Omental fat pad (tissue), 4 donors: ENCODE results near the gene SOAT2. TPM values are rescaled to one million over a fixed set of nuclear protein-coding genes. Genes with fewer than 3 reads are reported as not detected.
A peak's percentile ranks its signal among the peaks of the same experiment; 100 is the strongest.

Experiments used
- ATAC-seq: fragments of 150-250 bp; one replicate; pipeline ENCODE4 v1.9.1; 2016; ENCODE audit warnings: mild to moderate bottlenecking, moderate library complexity; ENCODE audit not compliant: low FRiP score
- DNase-seq: peaks from one replicate; pipeline ENCODE4 v3.0.0-alpha.2; 2019; ENCODE audit warnings: low spot score
- CTCF ChIP-seq, 3 donors: fragments of 450-650 bp; IDR thresholded peaks; one replicate each; pipeline ENCODE4 v1.5.1; 2016 to 2017; ENCODE audit warnings: antibody characterized with exemption in 3 of 3, mild to moderate bottlenecking in 3 of 3, moderate library complexity in 2 of 3
- total RNA-seq, 4 donors: library from RNA; depleted of rRNA; stranded (reverse); fragments of >200 nt; gene quantifications; one replicate each; pipeline ENCODE4 v1.1.0, GENCODE V29; 2016

The SOAT2 gene
- total RNA-seq, 4 donors from 2014 or later = not detected

- DNase-seq (no peak), ATAC-seq (peak; percentile 39)
- TF ChIP-seq CTCF (IDR thresholded peaks at IDR 0.05) = no peak
Observed at GRCh38 chr12:53071591-53072551, 31.4 kb upstream of the SOAT2 start.

GRCh38 chr12:53073881-53074280 is 29.4 kb upstream of the SOAT2 start:
- ATAC-seq (peak; percentile 5), DNase-seq (no peak)
- TF ChIP-seq CTCF (IDR thresholded peaks at IDR 0.05) = no peak

GRCh38 chr12:53074283-53074998 is 28.8 kb upstream of the SOAT2 start:
- no peak for TF ChIP-seq CTCF (IDR thresholded peaks at IDR 0.05)
- no peak for DNase-seq
- ATAC-seq = no peak

- no peak for ATAC-seq
- no peak for TF ChIP-seq CTCF (IDR thresholded peaks at IDR 0.05)
- no peak for DNase-seq
Observed at GRCh38 chr12:53074999-53075370, 28.3 kb upstream of the SOAT2 start.

- ATAC-seq (no peak), DNase-seq (no peak)
- no peak for TF ChIP-seq CTCF (IDR thresholded peaks at IDR 0.05)
Observed at GRCh38 chr12:53076461-53076860, 26.8 kb upstream of the SOAT2 start.

- ATAC-seq (no peak), DNase-seq (no peak)
- no peak for TF ChIP-seq CTCF (IDR thresholded peaks at IDR 0.05)
Observed at GRCh38 chr12:53077030-53077429, 26.3 kb upstream of the SOAT2 start.
